ENCODE data around the gene NRTN. TPM values are rescaled to one million over a fixed set of nuclear protein-coding genes. Genes with fewer than 3 reads are reported as not detected.

Gene NRTN
- total RNA-seq, 1 experiment from 2014 or later: 4.6 TPM

- Mint-ChIP-seq H3K27me3 (ENCODE audit: low read depth) (peaks cover 31% of the 10 kb centered on the region), H3K9me3 (peaks cover 0 to 1% of the 10 kb centered on the region in 2 experiments; a peak in 1 of 5 replicates), H3K4me3 (no peak overlapping the region; a peak in 1 of 5 replicates), H3K36me3 (ENCODE audit: insufficient read depth in 1 of 3, low read depth in 3 of 3) (no peaks in the 10 kb centered on the region), H3K27ac (no peak overlapping the region), H3K4me1 (no peaks in the 10 kb centered on the region)
- no peak overlapping the region for H2BK120ac ChIP-seq (ENCODE audit: low read depth, low read length, poor library complexity, severe bottlenecking)
- no peak for DNase-seq
- H3K27me3 ChIP-seq (ENCODE audit: insufficient read depth, low read length): no peaks in the 10 kb centered on the region
- no peak overlapping the region for H3K9ac ChIP-seq (ENCODE audit: extremely low read depth, insufficient read length, low read length)
- no peak overlapping the region for H2BK12ac ChIP-seq (ENCODE audit: insufficient read length, low read depth, low read length)
- H2AFZ ChIP-seq (ENCODE audit: low read length): no peak overlapping the region
- no peaks in the 10 kb centered on the region for H3K79me2 ChIP-seq (ENCODE audit: insufficient read depth, low read length)
- no peak overlapping the region for H4K91ac ChIP-seq (ENCODE audit: insufficient read length, low read depth, low read length)
- no peak overlapping the region for H2BK5ac ChIP-seq (ENCODE audit: insufficient read length, low read length)
- H2BK20ac ChIP-seq (ENCODE audit: low read depth, low read length, poor library complexity, severe bottlenecking): no peak overlapping the region
- H3K27ac ChIP-seq (ENCODE audit: insufficient read length, low read depth, low read length): no peak overlapping the region
- TF ChIP-seq CTCF (conservative IDR thresholded peaks at IDR 0.05): no peak
- H4K8ac ChIP-seq (replicated peaks; ENCODE audit: insufficient read length, low read depth, low read length): no peak overlapping the region
- no peak overlapping the region for H4K5ac ChIP-seq (ENCODE audit: insufficient read length, low read depth, low read length)
- H3K4me2 ChIP-seq (ENCODE audit: insufficient read depth, insufficient read length, low read length): no peak overlapping the region
- no peaks in the 10 kb centered on the region for H3K23me2 ChIP-seq (ENCODE audit: insufficient read length, low read depth, low read length, poor library complexity, severe bottlenecking)
- no peak overlapping the region for H3T11ph ChIP-seq (ENCODE audit: low read length)
- H3K18ac ChIP-seq (ENCODE audit: insufficient read length, low read depth, low read length): no peak overlapping the region
- no peaks in the 10 kb centered on the region for H4K20me1 ChIP-seq (ENCODE audit: control insufficient read depth, insufficient read depth, insufficient read length)
- no peak overlapping the region for H2AK5ac ChIP-seq (ENCODE audit: insufficient read length, low read length)
- no peak overlapping the region for H3K4ac ChIP-seq (ENCODE audit: low read depth, low read length)
- H3K56ac ChIP-seq (ENCODE audit: insufficient read length, low read depth, low read length): no peak overlapping the region
- no peaks in the 10 kb centered on the region for H3K4me1 ChIP-seq (ENCODE audit: insufficient read depth, low read length)
- H3K23ac ChIP-seq (ENCODE audit: insufficient read length, low read depth, low read length): no peak overlapping the region
- WGBS (ENCODE audit: extremely low coverage, insufficient read length, low lambda C conversion rate): no CpG with 5 or more reads among the region's 6 CpGs
- no peaks in the 10 kb centered on the region for H3K79me1 ChIP-seq (ENCODE audit: insufficient read depth, low read depth, low read length, poor library complexity, severe bottlenecking)
- H3K9me3 ChIP-seq (ENCODE audit: control insufficient read depth, low read depth, low read length): no peaks in the 10 kb centered on the region
- no peak overlapping the region for H3K14ac ChIP-seq (ENCODE audit: insufficient read depth, low read length)
- no peak overlapping the region for H2BK15ac ChIP-seq (ENCODE audit: low read depth, low read length)
Measured at GRCh38 chr19:5820785-5821184, 15.9 kb downstream of the NRTN start.

Measured in H9 (cell line).